GM23338 (cell line): ENCODE measurements around the gene SND1.

ENCODE experiments used
- CREB1 ChIP-seq: fragments of 250-450 bp; sonication (Bioruptor Pico); IDR thresholded peaks from 2 replicates; pipeline ENCODE4 v1.5.0; 2020; ENCODE audit warnings: low read depth, mild to moderate bottlenecking, moderate library complexity
- EZH2 ChIP-seq: fragments of 200-600 bp; sonication (generic); IDR thresholded peaks from one replicate; pipeline ENCODE4 v1.8.0; 2017; ENCODE audit warnings: antibody characterized with exemption, mild to moderate bottlenecking, low read depth; ENCODE audit not compliant: unreplicated experiment
- EZH2phosphoT487 ChIP-seq: fragments of 200-600 bp; sonication (generic); IDR thresholded peaks from one replicate; pipeline ENCODE4 v1.8.1; 2018; ENCODE audit warnings: antibody characterized with exemption; ENCODE audit not compliant: unreplicated experiment
- JUNB ChIP-seq: IDR thresholded peaks from one replicate; pipeline ENCODE4 v1.6.1; 2016; ENCODE audit warnings: antibody characterized with exemption; ENCODE audit not compliant: unreplicated experiment
- POLR2AphosphoS5 ChIP-seq: IDR thresholded peaks from 2 replicates; pipeline ENCODE4 v1.6.1; 2016; ENCODE audit warnings: antibody characterized with exemption, low read depth
- STAT1 ChIP-seq: IDR thresholded peaks from one replicate; pipeline ENCODE4 v1.6.1; 2016; ENCODE audit warnings: antibody characterized with exemption; ENCODE audit not compliant: unreplicated experiment
- TF ChIP-seq, protein P1 (sequence below), 2 experiments: fragments of 200-600 bp in 1 of 2; sonication (generic) in 1 of 2; conservative IDR thresholded peaks; 2 replicates each; pipeline versions ENCODE4 v1.5.1 to v1.6.1; 2016 to 2017; ENCODE audit warnings: antibody characterized with exemption in 2 of 2, low read depth in 2 of 2, mild to moderate bottlenecking in 2 of 2, moderate library complexity in 1 of 2
- TF ChIP-seq, protein P2 (sequence below): IDR thresholded peaks from one replicate; pipeline ENCODE4 v1.6.1; 2018; ENCODE audit warnings: antibody characterized with exemption; ENCODE audit not compliant: unreplicated experiment

DNA sequence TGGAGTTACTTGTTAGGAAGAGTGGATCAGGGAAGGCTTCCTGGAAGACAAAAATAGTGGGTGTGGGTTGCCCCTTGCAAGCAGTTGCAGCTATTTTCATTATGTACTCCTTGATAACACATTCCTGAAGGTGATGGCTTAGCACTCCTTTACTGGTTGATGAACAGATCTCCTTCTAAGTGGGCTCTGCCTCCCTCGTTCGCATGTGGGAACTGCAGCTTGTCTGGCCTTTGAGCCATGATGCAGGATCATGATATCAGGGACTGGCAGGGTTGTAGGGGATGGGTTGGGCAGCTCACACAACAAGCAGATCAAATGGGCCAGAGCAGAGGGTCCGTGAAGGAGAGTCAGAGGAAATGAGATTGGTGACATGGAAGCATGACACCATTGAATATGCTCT is 408.0 kb downstream of the SND1 start:
- TF ChIP-seq, protein P1, sequence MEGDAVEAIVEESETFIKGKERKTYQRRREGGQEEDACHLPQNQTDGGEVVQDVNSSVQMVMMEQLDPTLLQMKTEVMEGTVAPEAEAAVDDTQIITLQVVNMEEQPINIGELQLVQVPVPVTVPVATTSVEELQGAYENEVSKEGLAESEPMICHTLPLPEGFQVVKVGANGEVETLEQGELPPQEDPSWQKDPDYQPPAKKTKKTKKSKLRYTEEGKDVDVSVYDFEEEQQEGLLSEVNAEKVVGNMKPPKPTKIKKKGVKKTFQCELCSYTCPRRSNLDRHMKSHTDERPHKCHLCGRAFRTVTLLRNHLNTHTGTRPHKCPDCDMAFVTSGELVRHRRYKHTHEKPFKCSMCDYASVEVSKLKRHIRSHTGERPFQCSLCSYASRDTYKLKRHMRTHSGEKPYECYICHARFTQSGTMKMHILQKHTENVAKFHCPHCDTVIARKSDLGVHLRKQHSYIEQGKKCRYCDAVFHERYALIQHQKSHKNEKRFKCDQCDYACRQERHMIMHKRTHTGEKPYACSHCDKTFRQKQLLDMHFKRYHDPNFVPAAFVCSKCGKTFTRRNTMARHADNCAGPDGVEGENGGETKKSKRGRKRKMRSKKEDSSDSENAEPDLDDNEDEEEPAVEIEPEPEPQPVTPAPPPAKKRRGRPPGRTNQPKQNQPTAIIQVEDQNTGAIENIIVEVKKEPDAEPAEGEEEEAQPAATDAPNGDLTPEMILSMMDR (conservative IDR thresholded peaks at IDR 0.05; ENCODE audit: low read depth in 2 of 2): peak in 1 of 2 experiments; percentile 14; a peak in 2 of 4 replicates
- no peak for TF ChIP-seq EZH2phosphoT487
- no peak for TF ChIP-seq EZH2
- TF ChIP-seq, protein P2, sequence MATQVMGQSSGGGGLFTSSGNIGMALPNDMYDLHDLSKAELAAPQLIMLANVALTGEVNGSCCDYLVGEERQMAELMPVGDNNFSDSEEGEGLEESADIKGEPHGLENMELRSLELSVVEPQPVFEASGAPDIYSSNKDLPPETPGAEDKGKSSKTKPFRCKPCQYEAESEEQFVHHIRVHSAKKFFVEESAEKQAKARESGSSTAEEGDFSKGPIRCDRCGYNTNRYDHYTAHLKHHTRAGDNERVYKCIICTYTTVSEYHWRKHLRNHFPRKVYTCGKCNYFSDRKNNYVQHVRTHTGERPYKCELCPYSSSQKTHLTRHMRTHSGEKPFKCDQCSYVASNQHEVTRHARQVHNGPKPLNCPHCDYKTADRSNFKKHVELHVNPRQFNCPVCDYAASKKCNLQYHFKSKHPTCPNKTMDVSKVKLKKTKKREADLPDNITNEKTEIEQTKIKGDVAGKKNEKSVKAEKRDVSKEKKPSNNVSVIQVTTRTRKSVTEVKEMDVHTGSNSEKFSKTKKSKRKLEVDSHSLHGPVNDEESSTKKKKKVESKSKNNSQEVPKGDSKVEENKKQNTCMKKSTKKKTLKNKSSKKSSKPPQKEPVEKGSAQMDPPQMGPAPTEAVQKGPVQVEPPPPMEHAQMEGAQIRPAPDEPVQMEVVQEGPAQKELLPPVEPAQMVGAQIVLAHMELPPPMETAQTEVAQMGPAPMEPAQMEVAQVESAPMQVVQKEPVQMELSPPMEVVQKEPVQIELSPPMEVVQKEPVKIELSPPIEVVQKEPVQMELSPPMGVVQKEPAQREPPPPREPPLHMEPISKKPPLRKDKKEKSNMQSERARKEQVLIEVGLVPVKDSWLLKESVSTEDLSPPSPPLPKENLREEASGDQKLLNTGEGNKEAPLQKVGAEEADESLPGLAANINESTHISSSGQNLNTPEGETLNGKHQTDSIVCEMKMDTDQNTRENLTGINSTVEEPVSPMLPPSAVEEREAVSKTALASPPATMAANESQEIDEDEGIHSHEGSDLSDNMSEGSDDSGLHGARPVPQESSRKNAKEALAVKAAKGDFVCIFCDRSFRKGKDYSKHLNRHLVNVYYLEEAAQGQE: no peak
- TF ChIP-seq POLR2AphosphoS5: no peak
- TF ChIP-seq JUNB: no peak
- TF ChIP-seq STAT1: no peak
- TF ChIP-seq CREB1: no peak
